GM18499 (cell line): ENCODE measurements around the gene C2orf92.
"Not testable (repeated sequence)": the region's sequence is repeated elsewhere in the genome, so short reads cannot be mapped to it uniquely, and the experiment has no call there.

Source experiments
- ATAC-seq: cut with Tn5 transposase; IDR thresholded peaks from one replicate; pipeline ENCODE4 v1.9.1; 2021; ENCODE audit warnings: moderate number of reproducible peaks; ENCODE audit not compliant: insufficient read depth, unreplicated experiment

Gene C2orf92

GRCh38 chr2:97688062-97688827 lies 18.7 kb downstream of the C2orf92 start:
- ATAC-seq: no peak

DNA sequence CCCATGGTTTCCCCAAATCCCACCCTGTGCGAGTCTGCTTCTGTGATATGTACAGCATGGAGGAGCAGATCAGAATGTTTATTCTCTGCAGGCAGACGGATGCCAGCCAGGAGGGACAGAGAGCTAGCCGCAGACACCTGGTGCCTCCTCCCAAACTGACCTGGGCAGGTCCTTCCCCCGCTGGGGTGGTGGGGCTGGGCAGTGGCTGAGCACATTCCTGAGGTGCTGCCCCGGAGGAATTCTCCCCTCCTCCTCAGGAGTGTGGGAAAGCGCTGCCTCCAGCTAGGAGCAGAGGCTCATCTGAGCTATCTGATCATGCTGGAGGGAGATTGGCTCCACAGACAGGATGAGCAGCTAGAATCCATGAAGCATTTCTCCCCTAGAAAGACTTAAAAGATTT lies 21.7 kb downstream of the C2orf92 start:
- ATAC-seq: no peak

- ATAC-seq: no peak
Measured at GRCh38 chr2:97693476-97693875, 24.0 kb downstream of the C2orf92 start.

DNA sequence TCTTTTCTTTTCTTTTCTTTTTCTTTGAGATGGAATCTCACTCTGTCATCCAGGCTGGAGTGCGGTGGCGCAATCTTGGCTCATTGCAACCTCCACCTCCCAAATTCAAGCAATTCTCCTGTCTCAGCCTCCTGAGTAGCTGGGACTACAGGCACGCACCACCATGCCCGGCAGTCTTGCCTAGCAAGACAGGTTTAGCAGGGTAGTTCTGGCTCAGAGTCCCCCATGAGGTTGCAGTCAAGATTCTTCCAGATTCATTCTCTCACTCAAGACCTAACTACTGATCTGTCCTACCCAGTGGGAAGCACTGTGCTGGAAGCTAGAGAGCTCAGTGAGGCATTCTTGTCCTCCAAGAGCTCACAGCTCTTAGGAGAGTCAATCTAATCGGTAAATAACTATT lies 26.2 kb downstream of the C2orf92 start:
- ATAC-seq: no peak

DNA sequence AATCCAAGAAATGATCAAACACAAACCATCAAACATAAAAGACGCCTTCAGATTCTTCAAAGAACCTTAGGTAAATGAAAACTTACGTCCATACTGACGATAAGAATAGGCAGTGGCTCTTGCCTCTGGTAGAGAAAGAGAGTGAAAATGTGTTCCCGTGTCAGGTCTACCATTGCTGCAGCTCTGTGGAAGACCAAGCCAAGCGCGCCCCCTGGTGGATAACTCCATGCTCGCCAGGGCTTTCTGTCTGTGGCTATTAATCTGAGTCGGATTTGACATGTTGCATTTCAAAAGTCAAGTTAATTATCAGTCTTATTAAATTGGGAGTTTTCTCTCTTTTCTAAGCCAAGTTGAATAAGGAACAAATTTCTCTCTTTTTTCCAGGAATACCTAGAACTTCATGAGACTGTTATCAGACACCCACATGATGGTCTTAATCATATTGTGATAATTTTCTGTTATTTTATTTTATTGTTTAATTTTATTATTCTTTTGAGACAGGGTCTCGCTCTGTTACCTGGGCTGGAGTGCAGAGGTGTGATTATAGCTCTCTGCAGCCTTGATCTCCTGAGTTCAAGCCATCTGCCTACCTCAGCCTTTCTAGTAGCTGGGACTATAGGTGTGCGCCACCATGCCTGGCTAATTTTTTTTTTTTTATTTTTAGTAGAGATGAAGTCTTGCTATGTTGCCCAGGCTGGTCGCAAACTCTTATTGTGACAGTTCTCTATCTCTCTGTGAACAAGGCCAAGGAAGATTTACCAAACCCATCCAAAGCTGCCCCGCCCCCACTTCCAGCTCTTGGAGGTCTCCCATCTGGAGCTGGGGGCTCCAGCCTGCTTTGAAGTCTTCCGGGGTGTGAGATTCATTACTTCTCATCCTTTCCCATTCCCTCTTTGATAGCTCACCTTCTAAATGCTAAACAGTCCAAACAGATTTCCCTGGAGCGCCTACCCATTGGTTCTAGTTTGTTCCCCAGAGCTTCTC lies 28.0 kb downstream of the C2orf92 start:
- no peak for ATAC-seq

DNA sequence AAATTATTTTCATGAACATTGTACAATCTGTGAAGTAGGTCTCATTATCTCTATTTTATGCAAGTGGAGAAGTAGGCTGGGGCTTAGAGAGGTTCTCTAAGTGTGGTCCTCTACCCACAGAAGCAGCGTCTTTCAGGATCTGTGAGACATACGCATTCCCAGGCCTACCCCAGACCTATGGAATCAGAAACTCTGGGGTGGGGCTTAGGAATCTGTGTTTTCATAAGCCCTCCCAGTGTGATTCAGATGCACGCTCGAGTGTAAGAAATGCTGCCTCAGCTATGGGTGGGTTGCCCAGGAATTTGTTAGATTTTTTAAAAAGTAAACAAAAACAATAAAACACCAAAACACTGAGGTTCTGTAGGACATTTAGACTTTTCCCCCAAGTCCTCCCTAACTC lies 29.0 kb downstream of the C2orf92 start:
- no peak for ATAC-seq

- ATAC-seq: no peak
Measured at GRCh38 chr2:97699765-97700444, 30.4 kb downstream of the C2orf92 start.

DNA sequence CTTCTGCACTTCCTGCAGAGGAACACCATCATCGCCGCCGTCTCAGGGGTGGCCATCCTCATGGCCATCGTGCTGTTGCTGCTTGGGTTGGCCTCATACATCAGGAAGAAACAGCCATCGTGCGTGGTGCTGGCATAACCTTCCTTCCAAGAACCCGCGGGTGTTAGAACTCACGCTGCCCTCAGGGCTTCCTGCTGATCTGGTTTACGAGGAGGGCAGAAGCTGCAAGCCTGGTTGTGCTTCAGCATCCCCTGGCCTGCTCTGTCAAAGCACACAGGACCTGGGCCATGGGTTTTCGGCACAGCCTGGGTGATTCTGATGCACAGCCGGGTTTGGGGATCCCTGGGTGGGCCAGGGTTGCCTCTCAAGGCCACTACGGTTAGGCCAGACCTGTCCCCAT lies 31.7 kb downstream of the C2orf92 start:
- ATAC-seq: no peak

DNA sequence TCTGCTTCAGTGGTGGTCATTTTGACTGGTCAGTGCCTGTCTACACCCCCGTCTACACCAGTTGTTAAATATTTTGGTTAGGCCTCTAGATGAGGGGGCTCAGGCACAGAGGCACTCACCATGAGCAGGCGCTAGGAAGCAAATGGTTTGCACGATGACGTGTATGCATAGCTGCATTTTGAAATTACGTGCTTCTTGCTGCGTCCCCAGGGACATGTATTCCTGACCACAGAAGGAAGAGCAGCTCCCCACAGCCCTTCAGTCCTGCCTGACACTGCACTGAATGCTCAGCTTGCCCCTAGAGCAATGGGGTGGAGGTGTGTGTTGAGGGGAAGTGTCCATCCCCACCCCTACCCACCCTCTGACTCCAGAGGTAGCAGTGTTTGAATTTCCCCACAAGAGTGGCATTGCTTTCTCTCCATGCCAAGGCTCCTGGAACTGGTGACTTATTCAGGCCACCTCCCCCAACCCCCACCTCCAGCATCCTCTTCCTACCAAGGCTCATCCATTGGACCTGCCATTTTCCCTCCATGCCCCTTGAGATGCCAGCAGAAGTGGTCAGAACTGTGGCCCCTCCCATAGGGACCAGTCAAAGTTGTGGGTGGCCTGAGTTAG lies 32.4 kb downstream of the C2orf92 start:
- no peak for ATAC-seq

GRCh38 chr2:97702731-97703470 lies 33.4 kb downstream of the C2orf92 start:
- ATAC-seq: no peak

DNA sequence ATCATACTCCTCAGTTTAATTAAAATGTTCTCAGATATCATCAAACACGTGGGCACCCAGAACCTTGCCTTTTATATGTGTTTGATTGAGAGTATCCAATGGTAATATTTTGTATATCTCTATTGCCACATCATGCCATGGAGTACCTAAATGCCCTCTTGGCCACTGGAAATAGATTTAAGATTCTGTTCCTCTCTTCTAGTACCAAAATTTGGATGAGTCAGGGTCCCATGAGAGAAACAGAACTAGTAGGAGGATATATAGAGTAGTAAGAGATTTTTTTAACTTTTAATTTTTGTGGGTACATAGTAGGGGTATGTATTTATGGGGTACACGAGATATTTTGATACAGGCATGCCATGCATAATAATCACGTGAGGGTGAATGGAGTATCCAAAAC lies 34.2 kb downstream of the C2orf92 start:
- no peak for ATAC-seq

GRCh38 chr2:97704989-97705388 lies 35.5 kb downstream of the C2orf92 start:
- no peak for ATAC-seq

GRCh38 chr2:97706112-97706511 lies 36.6 kb downstream of the C2orf92 start:
- no peak for ATAC-seq

DNA sequence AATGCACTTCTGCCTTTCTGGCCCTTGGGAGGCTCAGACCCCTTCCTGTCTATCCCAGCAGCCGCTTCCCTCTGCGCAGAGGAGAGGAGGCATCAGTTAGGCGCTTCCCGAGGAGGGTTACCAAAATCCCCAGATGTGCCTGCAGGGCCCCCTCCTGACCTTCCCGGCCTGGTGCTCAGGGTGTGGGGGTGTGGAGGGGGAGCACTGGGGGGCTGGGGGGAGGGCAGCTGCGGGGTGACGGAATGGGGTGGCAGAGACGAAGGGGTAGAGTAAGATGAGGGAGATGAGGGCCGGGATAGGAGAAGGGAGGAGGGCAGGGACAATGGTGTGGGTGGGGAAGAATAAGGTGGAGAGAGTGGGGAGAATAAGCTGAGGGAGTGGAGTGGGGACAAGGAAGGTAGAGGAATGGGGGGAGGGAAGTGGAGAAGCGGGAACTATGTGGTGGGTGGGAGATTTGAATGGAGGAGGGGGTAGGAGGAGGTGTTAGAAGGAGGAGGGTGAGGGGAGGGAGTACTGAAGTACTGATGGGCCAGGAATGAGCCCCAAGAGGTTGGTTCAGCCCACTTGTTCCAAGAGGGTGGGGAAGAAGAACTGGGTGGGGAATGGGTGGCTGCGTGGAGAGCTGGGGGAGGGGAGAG lies 37.3 kb downstream of the C2orf92 start:
- ATAC-seq: no peak

GRCh38 chr2:97707362-97708047 lies 38.0 kb downstream of the C2orf92 start:
- no peak for ATAC-seq

DNA sequence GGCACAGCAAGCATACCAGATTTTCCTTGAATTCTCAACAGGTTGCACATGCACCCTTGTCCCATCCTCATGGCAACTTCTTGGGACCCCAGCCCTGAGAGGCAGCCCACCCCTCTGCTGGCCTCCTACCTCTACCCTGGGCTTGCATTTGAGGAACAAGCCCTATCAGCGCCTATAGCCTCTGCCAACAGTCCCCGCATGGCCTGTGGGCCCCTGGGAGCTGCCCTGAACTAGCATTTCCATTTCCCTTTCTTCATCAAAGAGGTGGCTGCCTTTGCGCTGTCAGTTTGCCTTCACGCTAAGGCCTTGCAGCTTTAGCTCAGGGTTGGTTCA lies 38.5 kb downstream of the C2orf92 start:
- no peak for ATAC-seq

DNA sequence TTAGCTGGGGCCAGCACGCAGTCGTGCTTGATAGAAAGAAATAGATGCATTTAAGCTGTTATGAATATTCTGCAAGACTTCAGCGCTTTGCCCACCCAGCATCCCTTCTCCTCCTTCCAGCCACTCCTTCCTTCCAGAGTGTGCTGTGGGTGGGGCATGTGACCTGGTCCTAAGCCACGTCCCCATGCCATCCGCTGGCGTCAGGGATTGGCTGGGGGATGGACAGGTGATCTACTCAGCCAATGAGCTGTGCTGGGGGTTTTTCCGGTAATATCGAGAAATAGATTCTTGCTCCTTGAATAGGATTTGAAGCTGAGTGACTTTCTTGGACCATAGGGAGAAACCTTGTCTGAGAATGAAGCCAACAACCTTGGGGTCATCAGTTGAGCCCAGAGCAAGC lies 39.1 kb downstream of the C2orf92 start:
- no peak for ATAC-seq

DNA sequence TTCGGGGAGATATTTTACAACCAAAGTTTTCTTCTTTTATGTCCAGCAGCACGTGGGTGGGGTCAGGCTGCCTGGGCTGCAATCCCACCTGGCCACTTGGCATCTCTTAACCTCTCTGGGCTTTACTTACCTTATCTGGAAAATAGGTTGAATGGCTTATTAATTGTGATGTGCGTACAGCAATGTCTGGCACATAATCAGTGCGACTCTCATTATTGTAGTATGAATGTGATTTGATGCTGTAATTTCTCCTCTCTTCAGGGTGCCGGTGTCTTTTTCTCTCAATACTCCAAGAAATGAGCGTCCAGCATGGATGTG lies 41.8 kb downstream of the C2orf92 start:
- no peak for ATAC-seq

DNA sequence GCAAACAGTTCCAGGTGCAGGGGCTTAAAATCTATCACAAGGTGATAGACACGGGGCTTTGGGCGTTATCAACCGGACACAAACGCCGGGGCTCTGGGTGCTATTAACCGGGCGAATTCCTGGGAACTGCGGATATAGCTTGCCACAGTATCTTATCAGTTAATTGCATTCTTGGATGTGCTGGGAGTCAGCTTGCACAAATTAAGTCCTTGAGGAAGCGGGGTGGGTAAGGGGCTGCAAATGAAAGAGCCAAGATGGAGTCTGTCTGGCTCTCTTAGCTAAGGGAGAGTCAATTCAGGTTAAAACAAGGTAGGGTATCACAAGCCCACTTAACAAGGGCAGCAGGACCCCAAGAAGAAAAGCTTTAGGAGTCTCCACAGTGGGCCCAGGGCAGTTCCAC lies 42.7 kb downstream of the C2orf92 start:
- not testable (repeated sequence) for ATAC-seq
